Uterus (tissue), 2 donors: ENCODE results near the gene INHBB.

Experiments used
- POLR2A ChIP-seq, 2 donors: fragments of 450-650 bp; IDR thresholded peaks; one replicate each; pipeline ENCODE4 v1.6.1; 2016; ENCODE audit warnings: antibody characterized with exemption in 2 of 2, mild to moderate bottlenecking in 1 of 2, moderate library complexity in 1 of 2
- TF ChIP-seq, protein P1 (sequence below), 4 experiments: fragments of 200-600 bp in 2 of 4; fragments of 450-650 bp in 2 of 4; sonication (generic) in 2 of 4; IDR thresholded peaks; one replicate each; pipeline ENCODE4 v1.5.1; 2016 to 2019; ENCODE audit warnings: antibody characterized with exemption in 4 of 4, mild to moderate bottlenecking in 2 of 4, moderate library complexity in 1 of 4

- TF ChIP-seq, protein P1, sequence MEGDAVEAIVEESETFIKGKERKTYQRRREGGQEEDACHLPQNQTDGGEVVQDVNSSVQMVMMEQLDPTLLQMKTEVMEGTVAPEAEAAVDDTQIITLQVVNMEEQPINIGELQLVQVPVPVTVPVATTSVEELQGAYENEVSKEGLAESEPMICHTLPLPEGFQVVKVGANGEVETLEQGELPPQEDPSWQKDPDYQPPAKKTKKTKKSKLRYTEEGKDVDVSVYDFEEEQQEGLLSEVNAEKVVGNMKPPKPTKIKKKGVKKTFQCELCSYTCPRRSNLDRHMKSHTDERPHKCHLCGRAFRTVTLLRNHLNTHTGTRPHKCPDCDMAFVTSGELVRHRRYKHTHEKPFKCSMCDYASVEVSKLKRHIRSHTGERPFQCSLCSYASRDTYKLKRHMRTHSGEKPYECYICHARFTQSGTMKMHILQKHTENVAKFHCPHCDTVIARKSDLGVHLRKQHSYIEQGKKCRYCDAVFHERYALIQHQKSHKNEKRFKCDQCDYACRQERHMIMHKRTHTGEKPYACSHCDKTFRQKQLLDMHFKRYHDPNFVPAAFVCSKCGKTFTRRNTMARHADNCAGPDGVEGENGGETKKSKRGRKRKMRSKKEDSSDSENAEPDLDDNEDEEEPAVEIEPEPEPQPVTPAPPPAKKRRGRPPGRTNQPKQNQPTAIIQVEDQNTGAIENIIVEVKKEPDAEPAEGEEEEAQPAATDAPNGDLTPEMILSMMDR (IDR thresholded peaks at IDR 0.05): no peak
- TF ChIP-seq POLR2A (IDR thresholded peaks at IDR 0.05): no peak
Measured at GRCh38 chr2:120345608-120346007, 328 bp upstream of the INHBB start.
